Gastroesophageal sphincter (tissue), 3 donors: Measurements from ENCODE around the gene CRB3.

ENCODE experiments used
- POLR2AphosphoS5 ChIP-seq: sonication (generic); formaldehyde crosslinking; IDR thresholded peaks from one replicate; pipeline ENCODE4 v1.6.1; 2017; ENCODE audit warnings: antibody characterized with exemption
- TF ChIP-seq, protein P1 (sequence below), 4 experiments: fragments of 200-600 bp in 2 of 4; fragments of 450-650 bp in 2 of 4; sonication (generic) in 1 of 4; IDR thresholded peaks; one replicate each; pipeline ENCODE4 v1.5.1; 2017 to 2019; ENCODE audit warnings: antibody characterized with exemption in 4 of 4, mild to moderate bottlenecking in 2 of 4, moderate library complexity in 2 of 4

DNA sequence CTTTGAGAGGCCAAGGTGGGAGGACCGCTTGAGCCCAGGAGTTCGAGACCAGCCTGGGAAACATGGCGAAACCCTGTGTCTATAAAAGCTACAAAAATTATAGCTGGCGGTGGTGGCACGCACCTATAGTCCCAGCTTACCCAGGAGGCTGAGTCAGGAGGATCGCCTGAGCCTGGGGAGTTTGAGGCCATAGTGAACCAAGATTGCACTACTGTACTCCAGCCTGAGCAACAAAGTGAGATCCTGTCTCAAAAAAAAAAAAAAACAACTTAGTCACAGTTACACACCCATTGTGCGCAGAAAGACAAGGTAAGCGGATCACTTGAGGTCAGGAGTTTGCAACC, 18.2 kb downstream of the CRB3 start:
- no peak for TF ChIP-seq POLR2AphosphoS5
- TF ChIP-seq, protein P1, sequence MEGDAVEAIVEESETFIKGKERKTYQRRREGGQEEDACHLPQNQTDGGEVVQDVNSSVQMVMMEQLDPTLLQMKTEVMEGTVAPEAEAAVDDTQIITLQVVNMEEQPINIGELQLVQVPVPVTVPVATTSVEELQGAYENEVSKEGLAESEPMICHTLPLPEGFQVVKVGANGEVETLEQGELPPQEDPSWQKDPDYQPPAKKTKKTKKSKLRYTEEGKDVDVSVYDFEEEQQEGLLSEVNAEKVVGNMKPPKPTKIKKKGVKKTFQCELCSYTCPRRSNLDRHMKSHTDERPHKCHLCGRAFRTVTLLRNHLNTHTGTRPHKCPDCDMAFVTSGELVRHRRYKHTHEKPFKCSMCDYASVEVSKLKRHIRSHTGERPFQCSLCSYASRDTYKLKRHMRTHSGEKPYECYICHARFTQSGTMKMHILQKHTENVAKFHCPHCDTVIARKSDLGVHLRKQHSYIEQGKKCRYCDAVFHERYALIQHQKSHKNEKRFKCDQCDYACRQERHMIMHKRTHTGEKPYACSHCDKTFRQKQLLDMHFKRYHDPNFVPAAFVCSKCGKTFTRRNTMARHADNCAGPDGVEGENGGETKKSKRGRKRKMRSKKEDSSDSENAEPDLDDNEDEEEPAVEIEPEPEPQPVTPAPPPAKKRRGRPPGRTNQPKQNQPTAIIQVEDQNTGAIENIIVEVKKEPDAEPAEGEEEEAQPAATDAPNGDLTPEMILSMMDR (IDR thresholded peaks at IDR 0.05): no peak
